HTR-8/SVneo (cell line): ENCODE results near the gene PITPNM1.
A peak's percentile ranks its signal among the peaks of the same experiment; 100 is the strongest.
"Not testable (repeated sequence)": the region's sequence is repeated elsewhere in the genome, so short reads cannot be mapped to it uniquely, and the experiment has no call there.

Experiments
- DNase-seq: peaks from one replicate; pipeline ENCODE4 v3.0.0; 2011; ENCODE audit warnings: low spot score, mixed read lengths; ENCODE audit not compliant: insufficient read length
- FAIRE-seq: peaks from 2 replicates; lab custom pipeline; 2011; peaks lifted over from hg19 to GRCh38; lab: Jason Lieb, UNC

The PITPNM1 gene

DNA sequence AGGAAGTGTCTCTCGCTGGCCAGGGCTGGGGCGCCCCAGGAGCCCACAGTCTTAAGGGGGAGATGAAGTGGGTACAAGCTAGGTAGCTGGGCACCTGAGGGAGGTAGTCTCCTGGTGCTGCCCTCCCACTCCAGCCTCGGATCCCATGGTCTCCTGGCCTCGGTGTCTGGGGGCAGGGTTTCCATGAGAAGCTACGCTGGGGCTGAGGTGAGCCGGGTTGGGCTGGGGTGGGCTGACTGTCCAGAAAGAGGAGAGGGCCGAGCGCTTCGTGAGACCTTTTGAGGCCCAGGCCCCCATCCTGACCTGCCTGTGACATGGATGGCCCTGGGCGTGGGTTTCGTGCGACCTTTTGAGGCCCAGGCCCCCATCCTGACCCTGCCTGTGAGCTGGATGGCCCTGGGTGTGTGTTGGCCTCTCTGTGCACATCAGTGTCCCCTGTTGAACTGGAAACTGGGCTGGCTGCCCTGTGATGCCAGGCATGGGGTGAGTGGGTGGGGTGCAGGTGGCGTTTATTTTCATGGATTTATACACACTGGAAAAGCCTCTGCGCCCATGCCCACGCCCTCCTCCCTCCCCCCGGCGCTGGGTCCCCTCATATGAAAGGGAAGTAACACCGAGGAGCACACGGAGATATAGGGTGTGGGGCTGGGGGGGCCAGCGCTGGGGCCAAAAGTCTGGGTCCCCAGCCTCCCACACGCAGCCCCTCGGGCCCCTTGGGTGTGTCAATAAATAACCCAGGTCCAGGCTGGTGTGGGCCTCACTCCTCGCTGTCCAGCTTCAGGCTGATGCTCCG is 13.7 kb downstream of the PITPNM1 start:
- FAIRE-seq (no peak), DNase-seq (no peak)

DNA sequence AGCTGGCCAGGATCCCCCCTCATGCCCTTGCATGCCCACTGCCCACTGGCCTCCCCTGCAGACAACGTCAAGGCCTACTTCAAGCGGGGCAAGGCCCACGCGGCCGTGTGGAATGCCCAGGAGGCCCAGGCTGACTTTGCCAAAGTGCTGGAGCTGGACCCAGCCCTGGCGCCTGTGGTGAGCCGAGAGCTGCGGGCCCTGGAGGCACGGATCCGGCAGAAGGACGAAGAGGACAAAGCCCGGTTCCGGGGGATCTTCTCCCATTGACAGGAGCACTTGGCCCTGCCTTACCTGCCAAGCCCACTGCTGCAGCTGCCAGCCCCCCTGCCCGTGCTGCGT is 14.5 kb downstream of the PITPNM1 start:
- no peak for DNase-seq

GRCh38 chr11:67489885-67490726 is 15.1 kb downstream of the PITPNM1 start:
- no peak for DNase-seq

More for the DNA sequence above, 14.5 kb downstream of the PITPNM1 start:
- FAIRE-seq, result no peak

GRCh38 chr11:67489203-67489884 is 15.8 kb downstream of the PITPNM1 start:
- no peak for DNase-seq
- FAIRE-seq, result peak; percentile 16

More at GRCh38 chr11:67489885-67490726, 15.1 kb downstream of the PITPNM1 start:
- FAIRE-seq, result peak; percentile 72

DNA sequence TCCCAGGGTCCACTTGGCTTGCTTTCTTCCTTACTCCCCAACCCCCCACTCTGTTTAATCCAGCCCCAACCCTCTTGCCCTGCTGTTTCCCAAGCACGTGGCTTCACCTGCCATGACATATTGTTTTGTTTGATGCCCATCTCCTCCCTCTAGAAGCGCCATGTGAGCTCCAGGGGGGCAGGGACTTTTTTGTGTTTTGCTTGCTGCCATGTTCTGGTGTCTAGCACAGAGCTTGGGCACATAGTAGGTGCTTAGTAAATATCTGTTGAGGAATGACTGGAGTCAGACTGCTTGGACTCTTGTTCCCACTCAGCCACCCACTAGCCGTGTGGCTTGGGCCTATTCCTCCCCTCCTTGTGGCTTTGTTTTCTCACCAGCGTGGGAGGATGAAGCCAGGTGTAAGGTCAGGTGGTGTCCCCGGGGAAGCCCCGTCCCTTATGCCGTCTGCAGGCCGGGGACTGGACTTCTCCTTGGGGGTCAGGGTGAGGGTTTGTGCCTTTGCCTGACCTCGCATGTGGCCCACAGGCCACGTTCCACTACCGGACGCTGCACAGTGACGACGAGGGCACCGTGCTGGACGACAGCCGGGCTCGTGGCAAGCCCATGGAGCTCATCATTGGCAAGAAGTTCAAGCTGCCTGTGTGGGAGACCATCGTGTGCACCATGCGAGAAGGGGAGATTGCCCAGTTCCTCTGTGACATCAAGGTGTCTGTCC is 18.5 kb downstream of the PITPNM1 start:
- no peak for DNase-seq

GRCh38 chr11:67485873-67486361 is 19.2 kb downstream of the PITPNM1 start:
- FAIRE-seq, DNase-seq: not testable (repeated sequence)

More for the DNA sequence above, 18.5 kb downstream of the PITPNM1 start:
- no peak for FAIRE-seq

DNA sequence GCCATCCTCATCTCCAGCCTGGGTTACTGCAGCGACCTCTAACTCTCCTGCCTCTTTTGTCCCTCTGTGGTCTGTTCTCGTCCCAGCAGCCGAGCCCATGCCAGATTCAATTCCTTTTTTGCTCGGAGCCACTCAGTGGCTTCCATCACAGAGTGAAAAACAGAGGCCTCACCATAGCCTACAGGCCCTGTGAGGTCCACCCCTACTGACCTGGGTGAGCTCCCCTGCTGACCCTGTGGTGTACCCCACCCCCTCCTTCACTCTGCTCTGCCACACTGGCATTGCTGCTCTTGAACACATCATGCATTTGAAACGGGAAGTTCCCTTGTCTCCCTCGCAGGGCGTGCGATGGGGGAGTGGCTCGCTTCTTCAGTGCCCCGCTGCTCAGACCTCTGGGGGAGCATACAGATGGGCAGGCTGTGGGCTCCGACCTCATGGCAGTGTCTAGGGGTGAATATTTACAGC is 20.3 kb downstream of the PITPNM1 start:
- DNase-seq (no peak), FAIRE-seq (no peak)

DNA sequence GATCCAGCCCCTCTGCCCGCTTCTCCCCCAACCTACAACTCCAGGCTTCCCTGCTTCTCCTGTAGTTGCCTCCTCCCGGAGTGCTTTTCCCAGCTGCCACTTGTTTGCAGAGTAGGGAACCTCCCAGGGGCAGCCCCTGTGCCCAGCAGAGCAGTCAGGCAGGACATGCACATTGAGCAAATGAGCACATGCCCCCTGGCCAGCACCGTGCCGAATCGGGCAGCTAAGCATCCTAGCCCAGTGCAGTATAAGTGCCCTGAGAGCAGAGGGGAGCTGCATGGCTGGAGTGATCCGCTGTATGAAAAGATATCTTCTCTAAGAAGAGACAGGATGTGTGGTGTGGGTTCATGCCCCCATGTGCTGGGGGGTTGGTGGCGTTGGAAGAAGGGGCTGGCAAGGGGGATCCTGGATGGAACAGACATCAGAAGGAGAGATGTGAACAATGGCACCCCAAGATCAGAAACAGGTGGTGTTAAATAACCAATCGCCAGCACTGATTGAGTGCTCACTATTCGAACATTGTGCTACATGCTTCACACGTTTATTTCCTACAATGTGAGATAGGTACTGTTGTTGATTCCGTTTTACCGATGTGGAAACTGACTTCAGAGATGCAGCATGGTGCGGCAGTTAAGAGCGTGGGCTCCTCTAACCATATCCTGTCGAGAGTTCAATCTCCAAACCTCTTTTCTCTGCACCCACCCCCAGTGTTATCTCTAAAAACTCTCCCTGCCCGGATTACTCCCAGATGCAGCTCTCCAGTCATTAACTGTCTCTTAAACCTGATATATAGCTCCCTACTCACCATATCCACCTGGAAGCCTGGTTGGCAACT is 21.1 kb downstream of the PITPNM1 start:
- DNase-seq (no peak), FAIRE-seq (peak; percentile 69)

- peak; percentile 96 for FAIRE-seq
- DNase-seq, result peak; percentile 100
Observed at GRCh38 chr11:67482827-67483798, 22.1 kb downstream of the PITPNM1 start, which contains the start of gene AIP. Gene AIP (plus strand): TSS chr11:67483026. CDS start chr11:67483159, 133 bp downstream.

GRCh38 chr11:67482275-67482826 is 22.8 kb downstream of the PITPNM1 start:
- DNase-seq (no peak), FAIRE-seq (no peak)

DNA sequence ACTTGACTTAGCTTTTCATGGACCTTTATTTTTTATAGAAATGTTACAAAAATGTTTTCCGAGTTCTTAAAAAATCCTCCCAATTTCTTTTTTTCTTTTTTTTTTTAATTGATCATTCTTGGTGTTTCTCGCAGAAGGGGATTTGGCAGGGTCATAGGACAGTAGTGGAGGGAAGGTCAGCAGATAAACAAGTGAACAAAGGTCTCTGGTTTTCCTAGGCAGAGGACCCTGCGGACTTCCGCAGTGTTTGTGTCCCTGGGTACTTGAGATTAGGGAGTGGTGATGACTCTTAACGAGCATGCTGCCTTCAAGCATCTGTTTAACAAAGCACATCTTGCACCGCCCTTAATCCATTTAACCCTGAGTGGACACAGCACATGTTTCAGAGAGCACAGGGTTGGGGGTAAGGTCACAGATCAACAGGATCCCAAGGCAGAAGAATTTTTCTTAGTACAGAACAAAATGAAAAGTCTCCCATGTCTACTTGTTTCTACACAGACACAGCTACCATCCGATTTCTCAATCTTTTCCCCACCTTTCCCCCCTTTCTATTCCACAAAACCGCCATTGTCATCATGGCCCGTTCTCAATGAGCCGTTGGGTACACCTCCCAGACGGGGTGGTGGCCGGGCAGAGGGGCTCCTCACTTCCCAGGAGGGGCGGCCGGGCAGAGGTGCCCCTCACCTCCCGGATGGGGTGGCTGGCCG is 27.7 kb downstream of the PITPNM1 start:
- FAIRE-seq, DNase-seq: not testable (repeated sequence)

DNA sequence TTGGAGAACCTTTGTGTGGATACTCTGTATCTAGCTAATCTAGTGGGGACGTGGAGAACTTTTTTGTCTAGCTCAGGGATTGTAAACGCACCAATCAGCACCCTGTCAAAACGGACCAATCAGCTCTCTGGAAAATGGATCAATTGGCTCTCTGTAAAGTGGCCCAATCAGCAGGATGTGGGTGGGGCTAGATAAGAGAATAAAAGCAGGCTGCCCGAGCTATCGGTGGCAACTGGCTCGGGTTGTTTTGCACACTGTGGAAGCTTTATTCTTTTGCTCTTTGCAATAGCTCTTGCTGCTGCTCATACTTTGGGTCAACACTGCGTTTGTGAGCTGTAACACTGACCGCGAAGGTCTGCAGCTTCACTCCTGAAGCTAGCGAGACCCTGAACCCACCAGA is 28.5 kb downstream of the PITPNM1 start:
- FAIRE-seq, DNase-seq: not testable (repeated sequence)

DNA sequence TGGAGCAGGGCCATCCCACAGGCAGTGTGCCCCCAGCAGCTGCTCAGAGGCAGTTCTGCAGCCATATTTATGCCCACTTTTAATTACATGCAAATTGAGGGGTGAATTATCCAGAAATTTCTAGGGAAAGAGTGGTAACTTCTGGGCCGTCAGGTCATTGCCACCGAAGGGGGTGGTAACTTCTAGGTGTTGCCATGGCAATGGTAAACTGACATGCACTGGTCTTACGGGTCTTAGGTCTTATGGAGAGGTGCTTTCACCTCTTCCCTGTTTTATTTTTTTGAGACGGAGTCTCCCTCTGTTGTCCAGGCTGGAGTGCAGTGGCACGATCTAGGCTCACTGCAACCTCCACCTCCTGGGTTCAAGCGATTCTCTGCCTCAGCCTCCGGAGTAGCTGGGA is 32.3 kb downstream of the PITPNM1 start:
- FAIRE-seq (no peak), DNase-seq (no peak)

DNA sequence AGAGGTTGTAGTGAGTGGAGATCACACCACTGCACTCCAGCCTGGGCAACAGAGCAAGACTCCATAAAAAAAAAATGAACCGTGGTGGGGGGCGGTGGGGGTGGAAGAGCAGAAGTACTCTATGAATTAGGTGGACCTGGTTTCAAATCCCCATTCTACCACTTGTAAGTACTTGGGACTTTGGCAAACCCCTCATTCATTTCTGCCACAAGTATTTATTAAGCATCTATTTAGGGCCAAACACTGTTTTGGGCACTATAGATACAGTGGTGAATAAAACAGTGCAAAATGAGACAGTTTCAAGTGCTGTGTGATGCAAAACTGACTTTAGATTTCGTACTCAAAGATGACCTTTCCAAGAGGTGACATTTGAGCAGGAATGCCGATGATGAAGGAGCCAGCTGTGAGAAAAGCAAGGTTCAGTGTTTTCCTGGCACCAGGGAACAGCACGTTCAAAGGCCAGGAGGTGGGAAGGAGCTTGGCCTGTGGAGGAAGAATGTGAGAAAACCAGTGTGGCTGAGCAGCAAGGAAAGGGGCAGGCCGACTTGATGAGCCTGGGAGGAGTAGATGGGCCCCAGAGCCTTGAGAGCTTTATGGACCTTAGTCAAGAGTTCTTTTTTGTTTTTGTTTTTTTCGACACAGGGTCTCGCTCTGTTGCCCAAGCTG is 34.7 kb downstream of the PITPNM1 start:
- no peak for FAIRE-seq
- no peak for DNase-seq

DNA sequence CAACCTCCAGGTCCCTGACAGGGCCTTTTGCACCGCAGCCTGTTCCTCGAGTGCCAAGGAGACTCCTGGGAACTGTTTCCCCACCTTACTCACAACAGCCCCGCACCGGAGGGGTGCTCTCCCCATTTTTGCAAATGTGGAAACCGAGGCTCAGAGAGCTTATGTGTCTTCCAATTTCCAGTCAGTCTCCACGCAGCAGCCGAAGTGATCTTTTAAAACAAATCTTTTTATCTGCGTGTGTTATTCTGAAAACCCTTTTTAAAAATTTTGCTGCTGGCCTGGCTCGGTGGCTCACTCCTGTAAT is 35.7 kb downstream of the PITPNM1 start:
- DNase-seq (no peak), FAIRE-seq (no peak)

DNA sequence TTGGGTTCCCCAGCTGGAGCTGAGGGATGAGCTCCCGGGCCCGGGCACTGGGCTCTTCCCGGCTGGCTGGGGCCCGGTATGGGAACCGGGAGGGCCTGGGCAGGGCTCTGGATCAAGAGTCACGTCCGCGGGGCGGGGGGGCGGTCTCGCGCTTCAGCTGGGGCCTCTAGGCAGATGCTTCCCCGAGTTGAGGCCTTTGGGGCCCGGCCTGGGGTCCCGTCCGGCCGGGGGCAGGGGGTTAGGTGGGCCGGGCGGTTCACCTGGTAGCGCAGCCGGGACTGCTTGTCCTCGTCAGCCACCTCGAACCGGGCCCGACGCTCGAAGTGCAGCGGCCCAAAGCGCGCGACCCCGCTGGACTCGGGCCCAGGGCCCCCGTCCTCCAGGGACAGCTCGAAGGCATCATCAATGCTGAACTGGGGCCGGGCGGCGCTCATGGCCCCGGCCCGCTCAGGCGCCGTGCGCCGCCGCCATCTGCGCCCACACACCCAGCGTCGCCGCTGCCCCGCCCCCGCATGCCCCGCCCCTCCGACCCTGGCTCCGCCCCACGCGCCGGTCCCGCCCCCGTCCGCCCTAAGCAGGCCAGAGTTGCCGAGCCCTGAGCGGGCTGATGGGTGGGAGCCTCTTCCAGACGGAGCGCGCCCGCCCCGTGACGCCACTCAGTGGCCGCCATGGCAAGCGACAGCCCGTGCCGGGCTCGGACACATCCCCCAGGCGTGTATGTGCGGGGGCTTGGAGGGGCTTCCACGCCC is 36.2 kb downstream of the PITPNM1 start, which contains the start of gene TMEM134:
TMEM134 (minus strand) TSS at position 493 of the 749 bp plus-strand sequence; CDS start at position 434, 59 bp downstream.
- FAIRE-seq, result peak; percentile 96

More for the DNA sequence above, 36.2 kb downstream of the PITPNM1 start, which contains the start of gene TMEM134:
- peak; percentile 98 for DNase-seq
